PC-3 (cell line): ENCODE measurements around the gene ZNF831. TPM values are rescaled to one million over a fixed set of nuclear protein-coding genes. Genes with fewer than 3 reads are reported as not detected.

Experiments
- ATAC-seq: fragments of 200-7000 bp; cut with Tn5 transposase; 2 replicates; pipeline ENCODE4 v1.9.1; 2020; ENCODE audit warnings: mild to moderate bottlenecking, moderate library complexity
- BruUV-seq: library from RNA; stranded (reverse); fragments of 400-500 nt; replicated peaks from 2 replicates; lab custom pipeline; 2021; lab: Mats Ljungman, UMichigan
- CTCF ChIA-PET: fragments of 300-600 bp; sonication (Branson Sonifier 250); formaldehyde crosslinking; loops from one replicate; lab custom pipeline; 2022; ENCODE audit warnings: antibody characterized with exemption; lab: Charles Lee
- POLR2A ChIA-PET: fragments of 300-600 bp; sonication (Branson Sonifier 250); formaldehyde crosslinking; loops from one replicate; lab custom pipeline; 2022; ENCODE audit warnings: antibody characterized with exemption; ENCODE audit not compliant: unreplicated experiment; lab: Charles Lee
- DNase-seq: peaks from one replicate; pipeline ENCODE4 v3.0.0-alpha.2; 2015
- H2AFZ ChIP-seq: fragments of 300-600 bp; sonication (generic); 2 replicates; pipeline ENCODE4 v1.6.0; 2016; ENCODE audit warnings: antibody characterized with exemption, low read length
- H3F3A ChIP-seq: fragments of 300-600 bp; sonication (generic); one replicate; pipeline ENCODE4 v1.6.0; 2017; ENCODE audit warnings: antibody characterized with exemption, low read length, control low read depth, mild to moderate bottlenecking; ENCODE audit not compliant: unreplicated experiment
- H3K27ac ChIP-seq: fragments of 300-600 bp; sonication (generic); 2 replicates; pipeline ENCODE4 v1.5.1; 2016; ENCODE audit warnings: mild to moderate bottlenecking, low read length
- H3K27me3 ChIP-seq: fragments of 300-600 bp; sonication (generic); 2 replicates; pipeline ENCODE4 v1.6.1; 2016; ENCODE audit warnings: low read length, mixed read lengths
- H3K36me3 ChIP-seq: fragments of 300-600 bp; sonication (generic); 2 replicates; pipeline ENCODE4 v1.6.1; 2016; ENCODE audit warnings: low read depth, mixed run types, low read length, mixed read lengths
- H3K4me1 ChIP-seq: fragments of 300-600 bp; sonication (generic); 2 replicates; pipeline ENCODE4 v1.5.1; 2016; ENCODE audit warnings: low read length; ENCODE audit not compliant: insufficient read depth
- H3K4me2 ChIP-seq: fragments of 300-600 bp; sonication (generic); 2 replicates; pipeline ENCODE4 v1.6.0; 2016; ENCODE audit warnings: low read length
- H3K4me3 ChIP-seq: fragments of 300-600 bp; sonication (generic); 2 replicates; pipeline ENCODE4 v1.5.1; 2016; ENCODE audit warnings: mild to moderate bottlenecking, low read length, mixed read lengths
- H3K79me2 ChIP-seq: fragments of 300-600 bp; sonication (generic); 2 replicates; pipeline ENCODE4 v1.6.1; 2017; ENCODE audit warnings: low read length, mixed read lengths
- H3K9ac ChIP-seq: fragments of 300-600 bp; sonication (generic); 2 replicates; pipeline ENCODE4 v1.6.0; 2016; ENCODE audit warnings: mild to moderate bottlenecking, low read length
- H3K9me2 ChIP-seq: fragments of 300-600 bp; sonication (generic); replicated peaks from 2 replicates; pipeline ENCODE4 v1.6.1; 2016; ENCODE audit warnings: mixed run types, low read length, mixed read lengths
- H3K9me3 ChIP-seq: fragments of 300-600 bp; sonication (generic); 2 replicates; pipeline ENCODE4 v1.6.1; 2016; ENCODE audit warnings: low read length, mixed read lengths
- H4K20me1 ChIP-seq: fragments of 300-600 bp; sonication (generic); 2 replicates; pipeline ENCODE4 v1.6.1; 2016; ENCODE audit warnings: low read length, mixed read lengths
- CTCF ChIP-seq: fragments of 300-600 bp; sonication (generic); conservative IDR thresholded peaks from 2 replicates; pipeline ENCODE4 v1.5.1; 2017; ENCODE audit warnings: antibody characterized with exemption, low read depth, mild to moderate bottlenecking, low read length
- EZH2 ChIP-seq: fragments of 300-600 bp; sonication (generic); IDR thresholded peaks from one replicate; pipeline ENCODE4 v1.6.1; 2017; ENCODE audit warnings: antibody characterized with exemption, mild to moderate bottlenecking, low read length; ENCODE audit not compliant: unreplicated experiment
- EZH2phosphoT487 ChIP-seq: fragments of 300-600 bp; sonication (generic); IDR thresholded peaks from 2 replicates; pipeline ENCODE4 v1.6.1; 2018; ENCODE audit warnings: mild to moderate bottlenecking, antibody characterized with exemption, low read length, borderline replicate concordance
- intact Hi-C: fragments of 100-400 bp; cut with micrococcal nuclease; formaldehyde crosslinking; loops from 2 replicates; pipeline ENCODE4 v1.9.0; 2023
- total RNA-seq: library from RNA; depleted of rRNA; stranded (reverse); fragments of >200 nt; gene quantifications from 2 replicates; pipeline ENCODE4 v1.2.3, GENCODE V29; 2014

Gene ZNF831
- total RNA-seq, 1 experiment from 2014 or later = not detected

- ChIA-PET POLR2A (no interaction called here), CTCF (no interaction called here)
- H3K79me2 ChIP-seq = no peaks in the 10 kb centered on the region
- H3K9me3 ChIP-seq = no peaks in the 10 kb centered on the region
- H3K9me2 ChIP-seq = no peaks in the 10 kb centered on the region
- BruUV-seq = no TSS peak
- H3K4me2 ChIP-seq = no peak overlapping the region
- ATAC-seq = no peak
- no peak for TF ChIP-seq EZH2
- no peak for TF ChIP-seq EZH2phosphoT487
- TF ChIP-seq CTCF = no peak
- H3F3A ChIP-seq = no peaks in the 10 kb centered on the region
- no peak for DNase-seq
- no peaks in the 10 kb centered on the region for H3K4me1 ChIP-seq
- H3K9ac ChIP-seq = no peak overlapping the region
- H3K36me3 ChIP-seq = no peaks in the 10 kb centered on the region
- intact Hi-C loops = no loop called here
- H3K27me3 ChIP-seq = peaks cover 73% of the 10 kb centered on the region
- H2AFZ ChIP-seq = no peak overlapping the region
- H4K20me1 ChIP-seq = no peaks in the 10 kb centered on the region
- no peak overlapping the region for H3K4me3 ChIP-seq
- no peak overlapping the region for H3K27ac ChIP-seq
These were observed 66.8 kb downstream of the ZNF831 start for GRCh38 chr20:59230385-59230784.

- BruUV-seq = no TSS peak
- no peak overlapping the region for H3K27ac ChIP-seq
- no peak overlapping the region for H3K4me3 ChIP-seq
- no peak overlapping the region for H3K9ac ChIP-seq
- no peak for DNase-seq
- H3K36me3 ChIP-seq = no peaks in the 10 kb centered on the region
- no peak overlapping the region for H3K4me2 ChIP-seq
- no peaks in the 10 kb centered on the region for H3K79me2 ChIP-seq
- no peaks in the 10 kb centered on the region for H3F3A ChIP-seq
- POLR2A ChIA-PET = no interaction called here
- intact Hi-C loops = no loop called here
- H3K9me2 ChIP-seq = no peaks in the 10 kb centered on the region
- H4K20me1 ChIP-seq = no peaks in the 10 kb centered on the region
- H3K27me3 ChIP-seq = peaks cover 73% of the 10 kb centered on the region
- CTCF ChIA-PET = no interaction called here
- no peak for ATAC-seq
- TF ChIP-seq EZH2phosphoT487 (no peak), EZH2 (peak; percentile 65)
- H2AFZ ChIP-seq = no peak overlapping the region
- H3K9me3 ChIP-seq = no peaks in the 10 kb centered on the region
- no peaks in the 10 kb centered on the region for H3K4me1 ChIP-seq
These were observed 67.6 kb downstream of the ZNF831 start for GRCh38 chr20:59231124-59231804.

GRCh38 chr20:59232618-59233017 is 69.0 kb downstream of the ZNF831 start:
- no peak overlapping the region for H3K27ac ChIP-seq
- H3K27me3 ChIP-seq = peaks cover 73% of the 10 kb centered on the region
- intact Hi-C loops = no loop called here
- no peak overlapping the region for H3K4me3 ChIP-seq
- H4K20me1 ChIP-seq = no peaks in the 10 kb centered on the region
- no peaks in the 10 kb centered on the region for H3K4me1 ChIP-seq
- H3K79me2 ChIP-seq = no peaks in the 10 kb centered on the region
- no peaks in the 10 kb centered on the region for H3K36me3 ChIP-seq
- no peaks in the 10 kb centered on the region for H3K9me2 ChIP-seq
- TF ChIP-seq EZH2 = no peak
- no peak overlapping the region for H2AFZ ChIP-seq
- POLR2A ChIA-PET = no interaction called here
- no peak overlapping the region for H3K4me2 ChIP-seq
- CTCF ChIA-PET = no interaction called here
- BruUV-seq = no TSS peak
- no peaks in the 10 kb centered on the region for H3F3A ChIP-seq
- DNase-seq (no peak), ATAC-seq (no peak)
- no peak overlapping the region for H3K9ac ChIP-seq
- no peaks in the 10 kb centered on the region for H3K9me3 ChIP-seq
